DMS153 (cell line): Measurements from ENCODE around the gene LRPAP1.
"Not testable (repeated sequence)": the region's sequence is repeated elsewhere in the genome, so short reads cannot be mapped to it uniquely, and the experiment has no call there.

Experiments
- DNase-seq: peaks from one replicate; lab custom pipeline; 2025; lab: John Stamatoyannopoulos, UW

The LRPAP1 gene, protein sequence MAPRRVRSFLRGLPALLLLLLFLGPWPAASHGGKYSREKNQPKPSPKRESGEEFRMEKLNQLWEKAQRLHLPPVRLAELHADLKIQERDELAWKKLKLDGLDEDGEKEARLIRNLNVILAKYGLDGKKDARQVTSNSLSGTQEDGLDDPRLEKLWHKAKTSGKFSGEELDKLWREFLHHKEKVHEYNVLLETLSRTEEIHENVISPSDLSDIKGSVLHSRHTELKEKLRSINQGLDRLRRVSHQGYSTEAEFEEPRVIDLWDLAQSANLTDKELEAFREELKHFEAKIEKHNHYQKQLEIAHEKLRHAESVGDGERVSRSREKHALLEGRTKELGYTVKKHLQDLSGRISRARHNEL

GRCh38 chr4:3531879-3532750, at the start of gene LRPAP1:
LRPAP1 (minus strand) TSS chr4:3532422; CDS start chr4:3532412, 10 bp downstream.
- peak; percentile 35 for DNase-seq

DNA sequence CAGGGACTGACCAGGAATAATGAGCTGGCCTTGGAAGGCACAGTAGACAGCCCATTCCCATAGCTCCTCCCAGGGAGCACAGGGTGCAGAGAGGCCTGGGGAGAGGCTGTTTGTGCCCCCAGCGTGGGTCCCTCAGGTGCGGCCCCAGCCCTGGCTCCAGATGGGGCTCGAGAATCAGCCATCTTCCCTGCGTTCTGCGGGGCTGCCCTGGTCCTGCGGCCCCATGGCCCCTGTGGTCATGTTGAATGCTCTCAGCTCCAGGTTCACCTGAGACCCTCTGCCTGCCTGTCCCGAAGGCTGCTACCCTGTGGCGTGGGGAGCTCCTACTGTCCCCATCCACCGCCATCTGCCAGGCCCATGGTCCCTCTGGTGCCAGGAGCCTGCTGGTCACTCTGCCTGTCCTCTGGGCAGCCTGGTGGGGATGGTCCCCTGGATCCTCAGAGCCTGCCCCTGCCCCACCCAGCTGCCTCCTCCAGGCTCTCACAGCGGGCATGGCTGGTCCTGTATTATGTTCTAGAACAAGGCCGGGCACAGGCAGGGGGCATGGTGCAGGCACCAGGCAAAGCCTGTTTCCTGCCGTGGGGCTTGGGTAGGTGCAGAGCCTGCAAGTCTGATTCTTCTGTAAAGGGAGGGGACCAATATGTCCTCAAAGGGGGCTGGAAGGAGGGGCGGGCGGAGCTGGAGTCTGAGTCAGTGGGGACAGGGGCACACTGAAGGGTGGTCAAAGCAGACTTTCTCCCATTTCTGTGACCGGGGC, 49.3 kb upstream of the LRPAP1 start:
- not testable (repeated sequence) for DNase-seq

DNA sequence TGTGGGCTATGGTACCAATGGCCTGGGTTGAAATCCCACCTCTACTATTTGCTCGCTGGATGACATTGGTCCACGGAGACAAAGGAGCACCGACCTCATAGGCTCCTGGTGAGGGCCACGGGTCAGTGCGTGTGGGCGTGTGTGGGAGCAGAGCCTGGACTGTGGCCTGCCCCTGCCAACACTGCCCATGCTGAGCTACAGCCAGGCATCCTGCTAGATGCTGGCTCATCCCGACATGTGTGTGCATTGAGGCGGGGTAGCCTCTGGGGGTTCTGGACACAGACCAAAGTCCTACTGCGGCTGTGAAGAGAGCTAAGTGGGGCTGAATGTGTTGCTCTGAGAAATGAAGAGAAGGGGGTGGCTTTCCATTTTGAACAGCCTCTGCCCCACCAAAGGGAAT, 48.6 kb upstream of the LRPAP1 start:
- DNase-seq, result not testable (repeated sequence)

- not testable (repeated sequence) for DNase-seq
These were observed 46.4 kb upstream of the LRPAP1 start for GRCh38 chr4:3578527-3579144.

DNA sequence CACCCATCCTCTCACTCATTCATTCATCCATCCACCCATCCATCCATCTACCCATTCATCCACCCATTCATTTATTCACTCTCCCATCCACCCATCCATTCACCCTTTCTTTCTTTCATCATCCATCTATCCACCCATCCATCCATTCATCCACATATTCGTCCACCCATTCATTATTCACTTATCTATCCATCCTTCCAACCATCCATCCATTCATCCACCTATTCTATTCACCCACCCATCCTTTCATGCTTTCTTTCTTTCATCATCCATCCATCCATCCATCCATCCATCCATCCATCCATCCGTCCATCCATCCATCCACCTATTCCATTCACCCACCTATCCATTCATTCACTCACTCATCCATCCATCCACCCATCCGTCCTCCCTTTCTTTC, 45.8 kb upstream of the LRPAP1 start:
- not testable (repeated sequence) for DNase-seq

DNA sequence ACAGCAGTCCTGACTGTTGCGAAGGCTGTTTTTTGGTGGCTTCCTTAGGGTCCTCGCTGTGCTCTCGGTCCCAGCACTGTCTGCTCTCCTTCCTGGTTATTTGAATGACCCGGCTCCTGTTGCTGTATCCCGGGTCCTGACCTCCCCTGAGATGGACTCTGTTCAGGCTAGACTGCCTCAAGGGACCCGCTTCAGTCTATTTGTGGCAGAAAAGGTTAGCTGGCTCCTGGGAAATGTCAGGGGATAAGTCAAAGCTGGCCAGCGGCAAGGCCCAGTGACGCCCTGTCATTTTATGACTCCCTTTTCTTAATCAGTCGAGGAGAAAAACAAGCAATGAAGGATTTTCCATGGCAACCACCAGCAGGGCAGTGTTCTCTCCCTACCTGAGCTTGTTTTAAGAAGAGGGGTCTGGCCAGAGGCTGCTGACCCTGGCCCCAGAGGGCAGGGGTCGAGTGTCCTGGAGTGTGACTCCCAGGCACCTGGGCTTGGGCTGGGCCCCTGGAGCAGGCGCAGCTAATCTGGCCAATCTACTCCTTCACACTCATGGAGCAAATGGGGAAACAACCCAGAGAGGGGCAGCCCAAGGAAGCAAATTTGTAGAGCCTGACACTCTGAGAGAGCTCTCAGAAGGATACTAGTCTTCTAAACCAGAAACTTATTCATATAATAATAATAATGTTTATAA, 45.1 kb upstream of the LRPAP1 start:
- DNase-seq, result not testable (repeated sequence)

- DNase-seq, result not testable (repeated sequence)
These were observed 44.4 kb upstream of the LRPAP1 start for GRCh38 chr4:3576533-3577207.

GRCh38 chr4:3575426-3576369, 43.5 kb upstream of the LRPAP1 start:
- not testable (repeated sequence) for DNase-seq

DNA sequence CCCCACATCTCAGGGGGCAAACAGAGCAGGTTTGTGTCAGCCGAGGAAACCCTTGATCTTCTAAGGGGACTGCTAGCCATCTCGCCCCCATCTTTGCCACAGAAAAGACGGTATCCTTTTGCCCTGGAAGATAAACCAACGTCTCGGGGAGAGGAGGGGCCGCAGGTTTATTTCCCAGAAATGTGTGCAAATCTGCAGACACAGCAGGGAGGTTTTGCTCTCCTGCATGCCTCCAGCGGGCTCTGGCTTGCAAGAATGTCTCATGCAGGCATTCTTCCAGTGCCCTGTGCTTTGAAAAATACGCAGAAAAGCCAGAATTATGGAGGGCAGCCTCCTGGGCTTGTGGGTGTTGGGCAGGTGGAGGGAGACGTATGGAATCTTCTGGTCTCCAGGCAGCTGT, 42.6 kb upstream of the LRPAP1 start:
- not testable (repeated sequence) for DNase-seq

- DNase-seq, result not testable (repeated sequence)
These were observed 42.1 kb upstream of the LRPAP1 start for GRCh38 chr4:3574346-3574745.

DNA sequence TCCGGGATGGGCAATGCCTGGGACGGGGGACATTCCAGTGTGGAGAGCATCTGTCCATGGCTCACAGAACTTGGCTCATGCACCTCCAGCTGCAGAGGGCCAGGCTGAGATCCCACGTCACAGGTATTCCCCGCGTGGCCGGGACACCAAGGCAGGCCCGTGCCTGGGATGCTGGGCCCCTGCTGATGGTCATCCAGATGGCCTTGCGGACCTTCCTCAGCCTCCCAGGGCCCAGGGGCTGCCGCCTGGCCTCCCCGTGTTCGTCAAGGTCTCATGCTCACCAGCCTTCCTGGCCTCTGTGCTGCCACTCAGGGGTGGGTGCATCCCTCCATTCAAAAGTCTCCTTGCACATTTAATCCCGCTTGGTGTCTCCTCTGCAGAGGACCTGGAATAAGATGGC, 40.9 kb upstream of the LRPAP1 start:
- DNase-seq, result no peak

- no peak for DNase-seq
These were observed 40.1 kb upstream of the LRPAP1 start for GRCh38 chr4:3572363-3572762.

- no peak for DNase-seq
These were observed 39.7 kb upstream of the LRPAP1 start for GRCh38 chr4:3571921-3572320.

- not testable (repeated sequence) for DNase-seq
These were observed 38.7 kb upstream of the LRPAP1 start for GRCh38 chr4:3570923-3571322.

DNA sequence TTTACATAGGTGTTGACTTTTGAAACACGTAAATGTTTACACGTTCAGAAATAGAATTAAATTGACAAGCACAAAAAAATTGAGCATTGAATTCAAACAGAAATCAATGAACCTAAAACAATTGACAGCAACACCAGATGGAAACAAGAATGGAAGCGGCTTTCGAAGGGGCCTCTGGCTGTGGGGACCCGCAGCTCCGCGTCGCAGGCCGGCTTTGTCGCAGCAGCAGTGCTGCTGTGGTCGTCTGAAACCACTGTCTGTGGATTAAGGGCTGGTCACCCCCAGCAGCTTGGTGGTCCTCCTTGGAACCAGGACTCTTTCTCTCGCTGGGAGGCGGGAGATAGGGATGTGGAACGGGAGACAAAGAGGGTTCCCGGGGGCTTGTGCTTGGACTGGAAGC, 37.4 kb upstream of the LRPAP1 start:
- not testable (repeated sequence) for DNase-seq

GRCh38 chr4:3566701-3567100, 34.5 kb upstream of the LRPAP1 start:
- DNase-seq, result not testable (repeated sequence)

- DNase-seq, result not testable (repeated sequence)
These were observed 34.1 kb upstream of the LRPAP1 start for GRCh38 chr4:3566301-3566700.

DNA sequence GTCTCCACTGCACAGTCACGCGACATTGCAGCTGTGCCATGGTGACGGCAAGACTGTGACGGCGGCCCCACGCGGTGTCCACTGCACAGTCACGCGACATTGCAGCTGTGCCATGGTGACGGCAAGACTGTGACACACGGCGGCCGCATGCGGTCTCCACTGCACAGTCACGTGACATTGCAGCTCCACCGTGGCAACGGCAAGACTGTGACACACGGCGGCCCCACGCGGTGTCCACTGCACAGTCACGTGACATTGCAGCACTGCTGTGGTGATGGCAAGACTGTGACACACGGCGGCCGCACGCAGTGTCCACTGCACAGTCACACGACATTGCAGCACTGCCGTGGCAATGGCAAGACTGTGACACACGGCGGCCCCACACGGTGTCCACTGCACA, 32.7 kb upstream of the LRPAP1 start:
- DNase-seq, result not testable (repeated sequence)

- no peak for DNase-seq
These were observed 31.2 kb upstream of the LRPAP1 start for GRCh38 chr4:3563403-3563802.
